Measurements from ENCODE around the gene BUB1B. TPM values are rescaled to one million over a fixed set of nuclear protein-coding genes. Genes with fewer than 3 reads are reported as not detected.

Gene BUB1B
- polyA plus RNA-seq, 1 donor (not counting 4 experiments of a cell fraction or from before 2014, with no cell fraction given), result 19.7 TPM

DNA sequence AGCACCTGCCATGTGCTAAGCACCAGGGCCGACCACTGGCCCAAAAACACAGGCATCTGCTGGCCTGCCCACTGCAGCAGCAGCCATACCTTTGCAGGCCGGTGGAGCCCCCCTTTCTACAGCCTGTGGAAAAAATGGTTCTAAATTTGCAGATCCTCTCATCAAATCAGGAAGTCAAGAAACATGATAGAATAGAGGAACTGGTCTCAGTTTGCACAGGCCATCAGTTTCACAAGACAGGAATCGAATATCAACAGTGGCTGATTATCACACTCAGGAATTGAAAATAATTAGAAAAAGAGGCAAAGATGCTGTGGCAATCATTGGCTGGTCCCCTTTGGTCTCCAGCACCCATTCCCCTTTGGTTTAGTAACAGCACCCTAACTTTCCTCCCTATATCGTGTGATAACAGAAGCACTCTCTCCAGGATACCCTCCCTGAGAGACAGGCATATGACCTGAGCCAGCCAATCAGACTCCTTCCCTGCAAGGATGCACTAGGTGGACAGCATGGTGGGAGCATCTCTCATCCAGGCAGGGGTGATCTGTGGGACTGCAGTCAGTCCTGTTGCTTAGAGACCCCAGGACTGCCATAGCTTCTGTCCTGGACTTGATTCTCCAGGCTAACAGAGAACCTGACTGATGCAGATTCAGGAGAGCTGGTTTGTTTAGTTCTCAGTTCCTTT lies 74.5 kb downstream of the BUB1B start:
- DNase-seq (ENCODE audit: low read depth, low spot score) (no peak), FAIRE-seq (peak; percentile 43)
- H2AFZ ChIP-seq (ENCODE audit: control insufficient read depth, low read length), result no peak overlapping the region
- no peak overlapping the region for H3K9ac ChIP-seq (ENCODE audit: control insufficient read depth, extremely low read depth, insufficient read depth, low read length)
- H3K27me3 ChIP-seq (ENCODE audit: control insufficient read depth, extremely low read depth, insufficient read depth, low read length), result no peaks in the 10 kb centered on the region
- no peaks in the 10 kb centered on the region for H4K20me1 ChIP-seq (ENCODE audit: control insufficient read depth, extremely low read depth, insufficient read depth, low read length)
- H3K4me1 ChIP-seq (ENCODE audit: control insufficient read depth, extremely low read depth, insufficient read depth, low read length), result peaks cover 71% of the 10 kb centered on the region
- dilution Hi-C loops (cut with MboI; ENCODE audit: extremely low pct_ligation_motif_present, low sequenced_read_pairs), result no loop called here
- no peak overlapping the region for H3K4me3 ChIP-seq (ENCODE audit: control insufficient read depth in 2 of 3, extremely low read depth in 1 of 3, insufficient read depth in 2 of 3, low read depth in 1 of 3, low read length in 3 of 3)
- TF ChIP-seq EZH2 (IDR thresholded peaks at IDR 0.05; ENCODE audit: low read length), result no peak
- TF ChIP-seq, protein P1, sequence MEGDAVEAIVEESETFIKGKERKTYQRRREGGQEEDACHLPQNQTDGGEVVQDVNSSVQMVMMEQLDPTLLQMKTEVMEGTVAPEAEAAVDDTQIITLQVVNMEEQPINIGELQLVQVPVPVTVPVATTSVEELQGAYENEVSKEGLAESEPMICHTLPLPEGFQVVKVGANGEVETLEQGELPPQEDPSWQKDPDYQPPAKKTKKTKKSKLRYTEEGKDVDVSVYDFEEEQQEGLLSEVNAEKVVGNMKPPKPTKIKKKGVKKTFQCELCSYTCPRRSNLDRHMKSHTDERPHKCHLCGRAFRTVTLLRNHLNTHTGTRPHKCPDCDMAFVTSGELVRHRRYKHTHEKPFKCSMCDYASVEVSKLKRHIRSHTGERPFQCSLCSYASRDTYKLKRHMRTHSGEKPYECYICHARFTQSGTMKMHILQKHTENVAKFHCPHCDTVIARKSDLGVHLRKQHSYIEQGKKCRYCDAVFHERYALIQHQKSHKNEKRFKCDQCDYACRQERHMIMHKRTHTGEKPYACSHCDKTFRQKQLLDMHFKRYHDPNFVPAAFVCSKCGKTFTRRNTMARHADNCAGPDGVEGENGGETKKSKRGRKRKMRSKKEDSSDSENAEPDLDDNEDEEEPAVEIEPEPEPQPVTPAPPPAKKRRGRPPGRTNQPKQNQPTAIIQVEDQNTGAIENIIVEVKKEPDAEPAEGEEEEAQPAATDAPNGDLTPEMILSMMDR (optimal IDR thresholded peaks at IDR 0.05 in 1 of 3, IDR thresholded peaks at IDR 0.05 in 1 of 3, conservative IDR thresholded peaks at IDR 0.05 in 1 of 3; ENCODE audit: extremely low read depth in 1 of 3, insufficient read depth in 2 of 3, low read length in 3 of 3), result no peak
- no peaks in the 10 kb centered on the region for H3K9me1 ChIP-seq (ENCODE audit: control insufficient read depth, extremely low read depth, insufficient read depth, low read length)
- no peak overlapping the region for H3K27ac ChIP-seq (ENCODE audit: control insufficient read depth, insufficient read depth, low read length)
- peak overlapping the region; percentile 72 for H3K4me2 ChIP-seq (ENCODE audit: control insufficient read depth, extremely low read depth, insufficient read depth, low read depth, low read length)
- H3K79me2 ChIP-seq (ENCODE audit: control insufficient read depth, insufficient read depth, low read length), result no peaks in the 10 kb centered on the region
- H3K36me3 ChIP-seq (ENCODE audit: control insufficient read depth in 2 of 2, extremely low read depth in 1 of 2, insufficient read depth in 2 of 2, low read length in 2 of 2), result no peaks in the 10 kb centered on the region
- H3K9me3 ChIP-seq (ENCODE audit: control insufficient read depth, low read depth, low read length), result no peaks in the 10 kb centered on the region

GRCh38 chr15:40238532-40239403 lies 77.9 kb downstream of the BUB1B start, which contains the start of gene PAK6:
Gene PAK6 (plus strand): TSS chr15:40239063. CDS start chr15:40264786, 25,723 bp downstream.
- H3K27ac ChIP-seq (ENCODE audit: control insufficient read depth, insufficient read depth, low read length), result peak within 1 kb of the TSS; percentile 91

More at GRCh38 chr15:40238532-40239403, 77.9 kb downstream of the BUB1B start, which contains the start of gene PAK6:
- H3K79me2 ChIP-seq (ENCODE audit: control insufficient read depth, insufficient read depth, low read length), result peaks cover 8% of the 10 kb centered on the region
- dilution Hi-C loops (cut with MboI; ENCODE audit: extremely low pct_ligation_motif_present, low sequenced_read_pairs), result no loop called here
- TF ChIP-seq, protein P1 (optimal IDR thresholded peaks at IDR 0.05 in 1 of 3, IDR thresholded peaks at IDR 0.05 in 1 of 3, conservative IDR thresholded peaks at IDR 0.05 in 1 of 3; ENCODE audit: extremely low read depth in 1 of 3, insufficient read depth in 2 of 3, low read length in 3 of 3), result no peak
- no peak for TF ChIP-seq EZH2 (IDR thresholded peaks at IDR 0.05; ENCODE audit: low read length)
- H3K9me3 ChIP-seq (ENCODE audit: control insufficient read depth, low read depth, low read length), result no peaks in the 10 kb centered on the region
- H3K36me3 ChIP-seq (ENCODE audit: control insufficient read depth in 2 of 2, extremely low read depth in 1 of 2, insufficient read depth in 2 of 2, low read length in 2 of 2), result no peaks in the 10 kb centered on the region
- peak within 1 kb of the TSS; percentile 86 for H3K9ac ChIP-seq (ENCODE audit: control insufficient read depth, extremely low read depth, insufficient read depth, low read length)
- peaks cover 69% of the 10 kb centered on the region for H3K4me1 ChIP-seq (ENCODE audit: control insufficient read depth, extremely low read depth, insufficient read depth, low read length)
- H3K9me1 ChIP-seq (ENCODE audit: control insufficient read depth, extremely low read depth, insufficient read depth, low read length), result peaks cover 4% of the 10 kb centered on the region
- FAIRE-seq, result peak; percentile 9
- peak within 1 kb of the TSS; percentile 98 for H3K4me2 ChIP-seq (ENCODE audit: control insufficient read depth, extremely low read depth, insufficient read depth, low read depth, low read length)
- peak within 1 kb of the TSS; percentile 66 for H2AFZ ChIP-seq (ENCODE audit: control insufficient read depth, low read length)
- peak within 1 kb of the TSS; percentile 53 to 85 (median 81) for H3K4me3 ChIP-seq (ENCODE audit: control insufficient read depth in 2 of 3, extremely low read depth in 1 of 3, insufficient read depth in 2 of 3, low read depth in 1 of 3, low read length in 3 of 3)
- peak; percentile 79 for DNase-seq (ENCODE audit: low read depth, low spot score)
- no peaks in the 10 kb centered on the region for H4K20me1 ChIP-seq (ENCODE audit: control insufficient read depth, extremely low read depth, insufficient read depth, low read length)
- H3K27me3 ChIP-seq (ENCODE audit: control insufficient read depth, extremely low read depth, insufficient read depth, low read length), result no peaks in the 10 kb centered on the region

All from keratinocyte (primary cell).